BLaER1 (cell line): ENCODE data around the gene SERTAD2.

Source experiments
- H3K27ac ChIP-seq: shearing (Covaris generic); formaldehyde crosslinking; 2 replicates; pipeline ENCODE4 v1.8.1; 2022
- H3K27me3 ChIP-seq: shearing (Covaris generic); formaldehyde crosslinking; 2 replicates; pipeline ENCODE4 v1.8.1; 2022
- H3K36me3 ChIP-seq: shearing (Covaris generic); formaldehyde crosslinking; 2 replicates; pipeline ENCODE4 v1.8.1; 2022
- H3K4me1 ChIP-seq: shearing (Covaris generic); formaldehyde crosslinking; 2 replicates; pipeline ENCODE4 v1.8.1; 2022
- H3K4me2 ChIP-seq: shearing (Covaris generic); formaldehyde crosslinking; 2 replicates; pipeline ENCODE4 v1.8.1; 2022
- H3K4me3 ChIP-seq: shearing (Covaris generic); formaldehyde crosslinking; 2 replicates; pipeline ENCODE4 v1.8.1; 2022
- H3K9ac ChIP-seq: shearing (Covaris generic); formaldehyde crosslinking; 2 replicates; pipeline ENCODE4 v1.8.1; 2022
- H3K9me3 ChIP-seq: shearing (Covaris generic); formaldehyde crosslinking; 2 replicates; pipeline ENCODE4 v1.8.1; 2022
- H4K20me1 ChIP-seq: shearing (Covaris generic); formaldehyde crosslinking; 2 replicates; pipeline ENCODE4 v1.8.1; 2022
- Cebpa-rat ChIP-seq: shearing (Covaris generic); IDR thresholded peaks from 2 replicates; pipeline ENCODE4 v1.8.1; 2022

The SERTAD2 gene

GRCh38 chr2:64586883-64587481 is 66.7 kb downstream of the SERTAD2 start:
- Histone ChIP-seq H3K4me2 (no peak overlapping the region), H3K36me3 (peaks cover 42% of the 10 kb centered on the region), H3K9ac (no peak overlapping the region), H4K20me1 (no peaks in the 10 kb centered on the region), H3K9me3 (no peaks in the 10 kb centered on the region), H3K27me3 (no peaks in the 10 kb centered on the region), H3K4me3 (no peak overlapping the region), H3K4me1 (peaks cover 10% of the 10 kb centered on the region; the same call in 1 of the 2 replicates), H3K27ac (no peak overlapping the region)
- TF ChIP-seq Cebpa-rat, result no peak

GRCh38 chr2:64586054-64586453 is 67.7 kb downstream of the SERTAD2 start:
- no peak overlapping the region for H3K4me2 ChIP-seq

GRCh38 chr2:64582774-64583340 is 70.9 kb downstream of the SERTAD2 start:
- peaks cover 10% of the 10 kb centered on the region; the same call in 1 of the 2 replicates for H3K4me1 ChIP-seq
- H3K9me3 ChIP-seq, result no peaks in the 10 kb centered on the region
- peaks cover 36% of the 10 kb centered on the region for H3K36me3 ChIP-seq
- H3K27ac ChIP-seq, result no peak overlapping the region
- no peak overlapping the region for H3K4me3 ChIP-seq
- no peaks in the 10 kb centered on the region for H3K27me3 ChIP-seq
- no peak overlapping the region for H3K9ac ChIP-seq
- TF ChIP-seq Cebpa-rat, result no peak
- H3K4me2 ChIP-seq, result no peak overlapping the region
- H4K20me1 ChIP-seq, result no peaks in the 10 kb centered on the region

More at GRCh38 chr2:64586054-64586453, 67.7 kb downstream of the SERTAD2 start:
- H3K9ac ChIP-seq, result no peak overlapping the region
- H3K36me3 ChIP-seq, result peaks cover 35% of the 10 kb centered on the region
- no peaks in the 10 kb centered on the region for H3K27me3 ChIP-seq
- no peak overlapping the region for H3K27ac ChIP-seq
- H3K4me1 ChIP-seq, result peaks cover 10% of the 10 kb centered on the region; the same call in 1 of the 2 replicates
- H3K9me3 ChIP-seq, result no peaks in the 10 kb centered on the region
- H4K20me1 ChIP-seq, result no peaks in the 10 kb centered on the region
- H3K4me3 ChIP-seq, result no peak overlapping the region
- TF ChIP-seq Cebpa-rat, result no peak

GRCh38 chr2:64581777-64582539 is 71.8 kb downstream of the SERTAD2 start:
- no peak for TF ChIP-seq Cebpa-rat
- H3K36me3 ChIP-seq, result peaks cover 45% of the 10 kb centered on the region
- no peaks in the 10 kb centered on the region for H3K9me3 ChIP-seq
- peaks cover 10% of the 10 kb centered on the region; the same call in 1 of the 2 replicates for H3K4me1 ChIP-seq
- no peaks in the 10 kb centered on the region for H4K20me1 ChIP-seq
- H3K27ac ChIP-seq, result no peak overlapping the region
- no peak overlapping the region for H3K4me2 ChIP-seq
- no peak overlapping the region for H3K4me3 ChIP-seq
- no peak overlapping the region for H3K9ac ChIP-seq
- H3K27me3 ChIP-seq, result no peaks in the 10 kb centered on the region
